DMS 273 (cell line): ENCODE results near the gene FMNL2.
A peak's percentile ranks its signal among the peaks of the same experiment; 100 is the strongest.

Experiments used
- DNase-seq: peaks from one replicate; lab custom pipeline; 2025; ENCODE audit not compliant: unreplicated experiment; lab: John Stamatoyannopoulos, UW

Gene FMNL2

DNA sequence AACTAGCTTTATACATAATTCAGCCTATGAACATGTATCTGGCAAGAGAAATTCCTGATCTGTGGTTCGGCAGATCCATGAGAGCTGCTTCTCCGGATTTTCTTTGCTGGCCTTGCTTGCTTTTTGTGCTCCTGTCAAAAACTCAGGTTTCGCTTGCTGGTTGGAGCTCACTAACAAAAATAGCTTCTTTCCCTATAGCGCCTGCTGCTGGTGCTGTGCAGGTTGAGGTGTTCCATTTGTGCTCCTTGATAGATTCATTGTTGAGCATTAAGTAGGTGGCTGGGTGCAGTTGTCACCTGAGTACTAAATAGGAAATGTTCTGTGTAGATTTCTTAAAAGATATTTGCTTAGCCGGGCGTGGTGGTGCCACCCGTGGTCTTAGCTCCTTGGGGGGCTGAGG lies 234.2 kb downstream of the FMNL2 start:
- DNase-seq: no peak

DNA sequence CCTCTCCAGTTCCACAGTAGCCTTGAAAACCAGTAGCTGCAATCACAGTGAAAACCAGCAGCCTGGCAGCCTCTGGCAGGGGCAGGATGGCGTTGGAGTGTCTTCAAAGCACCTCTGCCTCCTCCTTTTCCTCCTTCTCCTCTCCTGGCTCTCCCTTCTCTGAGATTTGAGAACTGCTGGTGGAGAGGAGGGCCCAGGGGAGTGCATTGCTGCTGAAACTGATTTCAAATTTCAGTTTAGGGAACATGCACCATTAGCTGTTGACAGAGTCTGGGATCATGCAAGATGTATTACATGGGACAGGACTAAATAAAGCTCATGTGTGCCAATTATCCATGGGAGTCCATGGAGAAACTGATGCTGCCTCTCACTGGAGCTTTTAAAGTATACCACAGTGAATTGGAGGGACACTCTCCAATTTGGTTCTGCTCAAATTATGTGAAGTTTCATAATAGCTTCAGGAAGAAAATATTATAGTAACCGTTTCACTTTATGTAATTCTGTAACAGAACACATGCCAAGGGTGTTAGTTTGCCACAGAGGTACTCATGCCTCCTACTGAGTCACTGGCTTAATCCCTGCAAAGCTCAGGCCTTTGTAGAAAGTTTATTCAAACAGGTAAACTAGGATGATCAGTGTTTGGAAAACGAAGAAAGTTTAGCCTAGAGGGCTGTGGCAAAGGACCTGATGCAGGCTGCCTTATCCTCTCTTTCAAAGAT lies 236.2 kb downstream of the FMNL2 start:
- no peak for DNase-seq

DNA sequence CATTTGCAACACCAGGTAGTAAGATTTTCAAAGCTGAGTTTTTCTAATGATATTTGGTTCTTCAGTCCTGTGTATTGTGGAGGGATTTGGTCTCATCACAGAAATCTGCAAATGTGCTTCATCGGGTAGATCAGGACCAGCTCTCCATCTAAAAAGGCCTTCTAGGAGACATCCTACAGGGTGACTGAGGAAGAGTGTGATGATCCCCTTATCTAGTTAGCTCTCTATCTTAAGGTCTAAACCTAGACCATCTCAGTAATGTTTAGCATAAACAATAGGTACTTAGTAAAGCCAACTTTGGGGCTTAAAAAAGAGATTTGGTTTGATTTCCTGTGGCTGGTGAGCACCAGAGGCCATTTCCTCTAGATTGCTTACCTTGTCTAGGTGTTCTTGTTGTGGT lies 237.1 kb downstream of the FMNL2 start:
- DNase-seq: no peak

DNA sequence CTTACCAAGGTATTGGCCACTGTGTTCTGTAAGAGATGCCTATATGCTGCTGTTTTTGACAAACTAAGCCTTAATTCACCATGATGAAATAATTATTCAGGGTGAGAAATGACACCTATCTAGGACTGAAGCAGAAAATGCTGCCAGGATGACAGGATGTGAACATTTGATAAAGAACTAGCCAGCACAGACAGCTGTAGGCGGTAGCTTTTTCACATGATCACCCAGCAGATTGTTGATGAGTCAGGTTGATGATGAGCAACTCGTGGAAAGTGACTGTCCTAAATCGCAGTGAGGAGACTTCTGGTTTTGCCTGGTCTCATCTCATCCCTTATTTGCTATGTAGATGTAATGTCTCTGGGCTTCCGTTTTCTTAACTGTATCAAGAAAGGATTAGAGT lies 238.2 kb downstream of the FMNL2 start:
- DNase-seq: peak; percentile 30

DNA sequence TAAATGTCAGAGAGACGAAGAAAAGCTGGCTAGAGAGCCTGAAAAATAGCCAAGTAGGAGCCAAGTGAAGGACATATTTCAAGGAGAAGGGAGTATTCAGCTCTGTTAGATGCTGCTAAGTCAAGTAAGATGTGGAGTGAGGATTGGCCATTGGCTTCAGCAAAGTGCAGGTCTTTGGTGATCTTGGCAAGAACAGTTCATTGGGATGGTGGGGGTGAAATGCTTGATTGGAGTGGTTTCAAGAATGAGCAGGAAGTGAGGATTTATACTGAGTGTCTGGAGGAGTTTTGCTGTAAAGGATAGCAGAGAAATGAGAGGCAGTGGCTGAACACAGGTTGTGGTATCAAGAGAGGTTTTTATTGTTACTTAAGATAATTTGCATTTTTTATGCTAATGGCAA lies 242.6 kb downstream of the FMNL2 start:
- DNase-seq: no peak

DNA sequence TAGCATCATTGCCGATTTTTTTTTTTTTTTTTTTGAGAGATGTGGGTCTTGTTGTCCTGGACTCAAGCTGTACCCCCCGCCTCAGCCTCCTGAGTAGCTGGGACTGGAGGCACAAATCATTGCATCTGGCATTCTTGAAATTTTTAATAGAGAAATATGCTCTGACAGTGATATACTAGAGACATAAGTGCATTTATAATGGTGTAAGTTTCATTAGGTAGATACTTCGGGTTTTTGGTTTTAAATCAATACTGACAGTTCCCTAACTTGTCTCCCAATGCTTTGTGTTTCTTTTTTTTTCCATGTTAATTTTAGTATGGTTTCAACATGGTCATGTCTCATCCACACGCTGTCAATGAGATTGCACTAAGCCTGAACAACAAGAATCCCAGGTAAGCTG lies 243.6 kb downstream of the FMNL2 start:
- no peak for DNase-seq

DNA sequence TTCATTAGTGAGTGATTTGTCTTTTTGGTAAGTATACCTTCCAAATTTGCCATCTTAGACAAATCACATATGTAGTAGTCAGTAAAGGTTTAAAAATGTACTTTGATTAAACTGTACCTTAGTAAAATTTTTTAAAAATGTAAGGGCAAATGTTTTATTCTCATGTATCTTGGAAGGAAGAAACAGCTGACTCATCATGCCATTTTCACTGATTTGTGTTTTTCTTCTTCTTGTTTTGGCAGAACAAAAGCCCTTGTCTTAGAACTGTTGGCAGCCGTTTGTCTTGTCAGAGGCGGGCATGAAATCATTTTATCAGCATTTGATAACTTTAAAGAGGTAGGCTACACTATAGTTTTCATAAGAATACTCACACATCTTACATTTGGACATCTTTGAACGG lies 245.7 kb downstream of the FMNL2 start:
- no peak for DNase-seq

DNA sequence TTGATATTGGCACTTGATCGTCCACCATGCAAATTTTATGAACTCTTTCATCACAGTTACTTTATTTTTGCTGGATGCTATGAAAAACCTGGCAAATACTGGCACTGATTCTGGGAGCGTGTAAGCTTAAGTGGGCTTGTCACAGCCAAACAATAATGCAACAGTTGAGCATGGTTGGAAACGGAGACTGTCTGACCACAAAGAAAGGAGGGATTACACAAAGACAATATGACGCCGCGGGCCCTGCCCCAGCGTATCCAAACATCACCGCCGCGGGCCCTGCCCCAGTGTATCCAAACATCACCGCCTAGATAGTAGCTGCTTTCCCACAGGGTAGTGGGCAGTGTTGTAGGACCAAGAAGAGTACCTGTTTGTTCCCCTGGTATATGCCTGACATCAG lies 246.4 kb downstream of the FMNL2 start:
- DNase-seq: no peak

DNA sequence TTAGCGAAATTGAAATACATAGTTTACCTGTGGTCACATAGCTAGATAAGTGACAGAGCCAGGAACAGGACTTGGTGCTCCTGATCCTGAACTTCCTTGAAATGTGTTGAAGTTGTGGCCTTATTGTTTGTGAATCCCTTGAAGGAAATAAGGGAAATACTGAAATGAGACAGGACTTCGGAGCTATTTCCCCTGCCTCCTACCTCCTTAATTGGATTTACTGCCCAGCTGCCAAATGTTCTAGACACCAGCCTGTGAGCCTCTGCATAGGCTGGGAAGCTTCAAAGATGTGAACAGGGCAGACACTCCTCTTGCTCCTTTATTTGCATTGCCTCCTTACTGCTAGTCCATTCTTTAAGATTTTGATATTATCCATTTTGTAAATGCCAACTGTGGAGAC lies 247.1 kb downstream of the FMNL2 start:
- no peak for DNase-seq

DNA sequence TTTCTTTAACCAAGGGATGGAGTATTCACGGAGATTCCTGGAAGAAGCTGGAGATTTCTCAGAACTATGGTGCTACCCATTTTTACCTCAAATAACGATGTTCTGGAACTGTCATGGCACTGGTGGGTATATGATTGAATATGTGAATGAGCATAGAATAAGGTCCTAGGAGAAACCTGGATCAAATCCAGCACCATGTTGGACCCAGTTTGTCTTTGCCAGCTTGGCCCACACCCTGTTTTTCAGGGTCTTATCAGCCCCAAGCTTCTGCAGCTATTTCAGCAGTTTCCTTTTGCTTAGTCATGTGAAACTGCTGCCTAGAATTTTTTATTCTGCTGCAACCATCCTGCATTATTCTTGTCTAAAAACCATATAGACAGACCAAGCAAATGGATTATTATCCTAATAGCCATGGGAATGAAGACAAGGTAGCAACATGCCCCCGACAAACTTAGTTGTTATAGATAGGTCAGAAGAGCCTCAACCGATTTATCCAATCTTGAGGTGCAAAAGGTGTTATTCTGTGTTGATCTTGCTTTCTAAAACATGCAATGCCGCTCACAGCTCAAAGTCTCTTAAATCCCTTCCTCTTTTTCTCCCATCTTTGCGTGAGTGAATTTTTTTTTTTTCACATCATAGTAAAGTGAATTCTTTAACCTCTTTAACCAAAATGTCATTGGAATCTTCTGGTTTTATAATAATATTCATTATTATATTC lies 248.7 kb downstream of the FMNL2 start:
- no peak for DNase-seq

DNA sequence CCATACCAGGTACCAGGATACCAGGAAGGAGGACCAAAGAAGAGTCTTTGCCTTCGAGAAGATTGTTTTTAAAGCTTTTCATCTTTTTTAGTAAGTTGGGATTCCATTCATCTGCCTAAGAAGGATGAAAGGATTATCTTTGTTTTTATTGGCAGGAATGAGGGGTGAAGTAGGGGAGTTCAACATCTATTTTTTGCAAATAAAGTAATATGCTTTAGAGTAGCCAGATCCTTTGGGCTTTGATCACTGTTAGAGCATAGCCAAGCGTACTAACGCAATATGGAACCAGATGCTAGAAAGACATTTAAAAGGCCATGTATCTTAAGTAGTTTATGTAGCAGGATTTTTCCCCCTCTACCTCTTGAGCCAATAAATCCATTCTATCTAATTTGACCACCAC lies 249.3 kb downstream of the FMNL2 start:
- no peak for DNase-seq

DNA sequence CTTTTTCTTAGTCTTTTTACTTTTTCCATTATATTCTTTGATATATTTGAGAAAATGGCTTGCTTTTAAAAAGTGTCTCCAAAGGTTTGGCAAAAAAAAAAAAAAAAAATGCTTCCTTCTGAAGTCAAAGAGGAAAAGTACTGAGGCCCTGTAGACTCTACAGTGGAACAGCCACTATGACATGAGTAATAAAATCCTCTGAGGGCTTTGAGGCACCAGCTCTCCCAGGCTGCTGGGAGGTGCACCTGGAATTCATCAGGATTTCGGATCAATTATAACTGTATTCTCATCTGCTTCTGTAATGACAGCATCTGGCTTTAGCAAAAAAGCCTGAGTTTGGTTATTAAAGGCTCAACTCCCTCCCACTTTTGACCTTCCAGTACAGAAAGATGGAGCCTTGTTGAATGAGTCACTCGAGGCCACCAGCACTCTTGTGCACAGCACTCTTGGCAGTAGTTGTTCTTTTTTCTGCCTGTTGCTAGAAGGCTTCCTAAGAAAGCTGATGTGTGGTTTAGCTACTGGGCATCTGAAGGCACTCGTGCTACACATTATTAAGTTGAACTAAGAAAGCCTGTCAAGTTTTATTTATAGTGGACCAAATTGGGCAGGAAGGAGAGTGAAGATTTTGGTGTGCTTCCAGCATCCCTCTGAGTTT lies 251.0 kb downstream of the FMNL2 start:
- peak; percentile 9 for DNase-seq

DNA sequence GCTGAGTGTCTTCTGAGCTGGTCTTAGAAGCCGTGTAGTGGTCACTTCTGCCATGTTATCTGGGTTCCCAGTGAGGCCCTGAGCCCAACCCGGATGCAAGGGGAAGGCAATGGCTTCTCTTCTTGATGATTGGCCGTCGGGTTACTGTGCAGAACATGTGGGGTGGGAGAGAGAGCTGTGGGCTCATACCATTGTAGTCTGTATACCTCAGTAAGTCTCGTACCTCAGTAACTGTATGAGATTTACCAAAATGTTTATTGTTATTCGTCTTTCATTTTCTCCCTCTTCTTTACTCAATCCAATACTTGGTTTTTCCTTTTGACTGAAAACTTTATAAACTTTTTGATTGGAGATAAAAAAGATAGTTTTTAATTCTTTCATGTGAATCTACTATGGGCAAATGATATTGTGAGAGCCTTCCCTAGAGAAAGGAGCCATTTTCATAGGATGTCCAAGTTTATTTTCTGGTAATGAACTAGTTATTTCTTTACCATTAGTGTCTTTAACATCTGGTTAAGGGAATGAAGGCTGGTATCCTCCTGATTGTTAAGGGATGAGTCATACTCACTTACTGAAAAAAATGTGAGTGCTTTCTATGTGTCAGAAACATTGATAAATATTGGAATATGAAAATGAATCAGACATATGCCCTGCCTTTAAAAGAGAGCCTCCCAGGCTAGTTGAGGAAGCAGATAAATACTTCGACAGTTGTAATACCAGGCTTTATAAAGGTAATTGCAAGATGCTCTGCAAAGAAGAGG lies 252.4 kb downstream of the FMNL2 start:
- DNase-seq: no peak

DNA sequence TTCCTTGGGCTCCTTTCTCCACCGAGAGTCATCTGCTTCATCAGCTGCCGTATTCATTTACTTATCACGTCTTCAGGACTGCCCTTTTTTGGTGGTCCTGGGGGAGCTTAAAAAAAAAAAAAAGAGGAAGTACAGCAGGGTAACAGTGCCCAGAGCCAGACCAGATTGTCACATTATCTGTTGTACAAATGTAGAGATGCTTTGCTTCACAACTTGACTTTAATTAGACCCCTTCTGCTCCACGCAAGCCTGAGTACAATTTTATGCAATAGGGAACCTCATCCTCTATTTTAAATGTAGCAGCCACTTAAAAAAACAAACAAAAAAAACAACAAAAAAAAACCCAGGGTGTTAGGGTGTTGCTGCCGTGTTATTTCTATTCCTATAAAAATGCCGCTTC lies 254.0 kb downstream of the FMNL2 start:
- DNase-seq: peak; percentile 23

DNA sequence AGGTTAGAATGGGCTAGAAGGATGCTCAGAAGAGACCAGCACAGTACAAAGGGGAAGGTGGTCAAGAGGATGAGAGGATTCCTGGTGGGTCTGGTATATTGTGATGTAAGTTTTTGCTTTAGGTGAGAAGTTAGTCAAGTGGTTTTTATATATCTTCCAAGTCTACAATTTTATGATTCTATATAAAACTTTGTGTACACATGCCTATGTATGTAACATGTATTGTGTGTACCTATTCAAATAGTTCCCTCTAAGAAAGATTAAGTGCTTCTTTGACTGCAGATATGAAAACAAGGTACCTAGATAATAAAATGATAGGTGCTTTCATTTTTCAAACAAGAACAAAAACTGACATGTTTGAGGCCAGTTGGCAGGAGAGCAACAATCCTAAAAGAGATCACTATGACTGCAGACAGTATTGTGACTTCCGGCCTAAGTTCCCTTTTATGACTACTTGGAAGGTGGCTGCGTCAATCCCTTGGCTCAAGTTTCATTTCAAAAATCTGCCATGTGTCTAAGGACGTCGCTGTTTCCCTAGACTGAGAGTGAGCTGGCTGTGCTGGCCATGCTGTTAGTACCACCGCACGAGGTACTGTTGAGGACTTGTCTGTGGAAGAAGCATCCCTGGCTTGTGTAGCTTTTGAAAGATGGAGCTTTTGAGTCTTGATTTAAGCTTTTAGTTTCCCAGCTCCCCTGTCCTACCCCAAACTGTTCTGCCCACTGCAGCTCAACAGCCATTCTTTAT lies 259.2 kb downstream of the FMNL2 start:
- no peak for DNase-seq

DNA sequence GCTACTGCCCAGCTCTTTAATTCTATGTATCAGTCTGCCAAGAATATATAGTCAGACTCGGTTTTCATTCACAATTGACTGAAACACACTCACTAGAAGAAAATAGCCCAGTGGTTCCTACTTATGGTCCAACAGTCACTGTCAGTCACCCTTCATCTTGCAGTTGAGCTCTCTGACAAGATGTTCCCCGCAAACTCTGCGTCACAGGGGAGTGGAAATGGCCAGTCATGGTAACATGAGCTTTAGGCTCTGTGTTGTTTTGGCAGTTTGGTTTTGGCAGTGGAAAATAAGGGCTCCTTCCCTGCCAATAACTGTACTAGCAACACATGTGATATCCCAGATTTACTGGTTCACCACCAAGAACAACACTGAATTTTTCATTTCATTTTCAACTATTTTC lies 259.8 kb downstream of the FMNL2 start:
- no peak for DNase-seq

DNA sequence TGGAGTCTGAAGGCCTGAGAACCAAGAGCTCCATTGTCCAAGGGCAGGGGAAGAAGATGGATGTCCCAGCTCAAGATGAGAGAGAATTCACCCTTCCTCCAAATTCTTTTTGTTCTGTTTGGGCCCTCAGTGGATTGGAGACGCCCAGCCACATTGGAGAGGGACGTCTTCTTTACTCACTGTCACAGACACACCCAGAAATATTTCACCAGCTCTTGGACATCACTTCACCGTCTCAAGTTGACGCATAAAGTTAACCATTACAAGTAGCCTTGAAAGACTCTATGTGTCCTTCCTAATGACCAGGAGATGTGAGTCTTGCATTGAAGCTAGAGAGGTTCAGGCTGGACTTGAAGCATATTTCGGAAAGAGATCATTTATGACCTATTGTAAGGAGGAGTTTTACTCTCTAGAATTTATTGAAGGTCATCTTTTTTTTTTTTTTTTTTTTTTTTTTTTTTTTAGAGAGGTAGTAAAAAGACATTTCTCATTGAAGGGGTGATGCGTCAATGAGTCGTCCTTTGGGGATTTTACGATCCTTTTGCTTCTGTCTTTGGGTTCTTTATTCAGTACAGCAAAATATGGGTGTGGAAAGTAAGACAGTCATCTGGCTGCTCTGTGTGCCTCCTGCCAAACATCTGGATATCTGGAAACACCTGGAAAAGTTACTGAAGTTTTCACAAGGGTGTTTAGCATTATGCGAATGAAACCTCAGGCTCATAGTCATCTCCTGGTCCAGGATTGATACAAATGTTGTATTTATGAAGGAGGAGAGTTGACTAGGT lies 264.2 kb downstream of the FMNL2 start:
- DNase-seq: no peak

DNA sequence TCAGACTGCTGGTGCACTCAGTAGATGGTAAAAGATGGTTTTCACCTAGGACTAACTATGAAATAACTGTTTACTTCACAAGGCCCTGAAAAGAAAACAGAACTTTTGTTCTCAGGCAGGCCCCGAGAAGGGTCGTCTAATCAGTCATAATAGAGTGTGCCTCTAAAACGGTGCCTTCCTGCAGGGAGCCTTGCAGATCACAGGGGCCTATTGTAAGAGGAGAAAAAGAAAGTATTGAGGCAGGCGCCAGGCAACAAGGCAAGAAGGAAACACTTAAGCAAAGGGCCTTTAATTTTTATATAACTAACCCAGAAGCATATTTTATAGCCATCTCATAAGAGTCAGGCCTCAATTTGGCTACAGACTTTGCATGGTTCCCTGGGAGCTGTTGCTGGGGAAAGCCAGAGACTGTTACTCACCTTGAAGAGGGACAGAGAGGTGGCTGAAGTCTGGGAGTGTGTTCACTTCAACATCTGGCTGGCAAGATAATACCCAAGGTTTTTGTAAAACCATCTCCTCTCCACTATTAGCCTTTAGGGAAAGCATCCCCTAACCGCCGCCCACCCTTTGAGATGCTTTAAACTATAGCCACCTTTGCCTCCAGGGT lies 265.2 kb downstream of the FMNL2 start:
- no peak for DNase-seq

DNA sequence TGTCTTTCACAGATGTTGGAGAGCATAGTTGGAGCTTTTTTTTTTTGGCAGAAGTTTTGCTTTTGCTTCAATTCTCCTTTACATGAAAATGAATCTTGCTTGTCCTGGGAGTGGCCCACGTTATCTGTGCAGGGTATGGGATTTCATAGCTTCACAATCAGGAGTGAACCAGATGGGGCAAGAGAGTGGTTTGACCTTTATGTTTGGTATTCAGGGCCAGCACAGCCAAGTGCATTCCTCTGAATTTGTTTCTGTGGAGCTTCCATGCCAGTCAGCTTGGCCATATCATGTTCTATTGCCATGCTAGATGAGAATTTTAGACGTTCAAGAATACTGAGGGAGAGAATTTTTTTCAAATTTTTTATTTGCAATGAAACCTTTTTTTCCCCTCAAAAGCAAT lies 265.7 kb downstream of the FMNL2 start:
- no peak for DNase-seq

DNA sequence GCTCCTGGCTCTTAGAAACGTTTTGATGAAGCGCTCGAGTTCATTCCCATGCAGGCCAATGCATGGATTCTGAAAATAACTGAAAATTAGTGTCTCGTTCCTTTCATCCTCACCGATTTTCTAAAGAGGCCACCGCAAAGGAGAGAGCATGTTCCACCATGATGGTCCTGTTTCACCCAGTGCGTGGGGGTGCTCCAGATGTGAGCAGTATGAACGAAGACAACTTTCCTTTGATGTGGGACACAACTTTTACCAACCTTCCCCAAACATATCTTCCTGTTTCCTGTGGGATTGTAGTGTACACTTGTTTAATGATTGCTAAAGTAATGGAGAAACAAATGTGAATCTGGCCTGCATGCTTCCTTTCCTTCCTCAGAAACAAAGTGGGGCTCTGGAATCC lies 267.8 kb downstream of the FMNL2 start:
- no peak for DNase-seq
